OCI-LY1 (cell line): ENCODE data around the gene FAM90A1.
"Not testable (repeated sequence)": the region's sequence is repeated elsewhere in the genome, so short reads cannot be mapped to it uniquely, and the experiment has no call there.

Experiments used
- CTCF ChIP-seq: fragments of 200-600 bp; sonication (generic), shearing (Covaris generic); IDR thresholded peaks from 2 replicates; pipeline ENCODE4 v1.5.1; 2017; ENCODE audit warnings: mild to moderate bottlenecking, antibody characterized with exemption, low read length, moderate library complexity, mixed read lengths
- EZH2 ChIP-seq: fragments of 200-600 bp; sonication (generic), shearing (Covaris generic); IDR thresholded peaks from 2 replicates; pipeline ENCODE4 v1.8.0; 2017; ENCODE audit warnings: borderline replicate concordance, mixed run types, mild to moderate bottlenecking, antibody characterized with exemption, low read length, moderate library complexity, mixed read lengths

- not testable (repeated sequence) for TF ChIP-seq EZH2, CTCF
These were observed 46.1 kb downstream of the FAM90A1 start for GRCh38 chr12:8181271-8181670.
